T1000 (cell line): ENCODE measurements around the gene LMCD1.

Experiments
- DNase-seq: peaks from one replicate; lab custom pipeline; 2025; ENCODE audit warnings: mixed read lengths; lab: John Stamatoyannopoulos, UW

The LMCD1 gene

DNA sequence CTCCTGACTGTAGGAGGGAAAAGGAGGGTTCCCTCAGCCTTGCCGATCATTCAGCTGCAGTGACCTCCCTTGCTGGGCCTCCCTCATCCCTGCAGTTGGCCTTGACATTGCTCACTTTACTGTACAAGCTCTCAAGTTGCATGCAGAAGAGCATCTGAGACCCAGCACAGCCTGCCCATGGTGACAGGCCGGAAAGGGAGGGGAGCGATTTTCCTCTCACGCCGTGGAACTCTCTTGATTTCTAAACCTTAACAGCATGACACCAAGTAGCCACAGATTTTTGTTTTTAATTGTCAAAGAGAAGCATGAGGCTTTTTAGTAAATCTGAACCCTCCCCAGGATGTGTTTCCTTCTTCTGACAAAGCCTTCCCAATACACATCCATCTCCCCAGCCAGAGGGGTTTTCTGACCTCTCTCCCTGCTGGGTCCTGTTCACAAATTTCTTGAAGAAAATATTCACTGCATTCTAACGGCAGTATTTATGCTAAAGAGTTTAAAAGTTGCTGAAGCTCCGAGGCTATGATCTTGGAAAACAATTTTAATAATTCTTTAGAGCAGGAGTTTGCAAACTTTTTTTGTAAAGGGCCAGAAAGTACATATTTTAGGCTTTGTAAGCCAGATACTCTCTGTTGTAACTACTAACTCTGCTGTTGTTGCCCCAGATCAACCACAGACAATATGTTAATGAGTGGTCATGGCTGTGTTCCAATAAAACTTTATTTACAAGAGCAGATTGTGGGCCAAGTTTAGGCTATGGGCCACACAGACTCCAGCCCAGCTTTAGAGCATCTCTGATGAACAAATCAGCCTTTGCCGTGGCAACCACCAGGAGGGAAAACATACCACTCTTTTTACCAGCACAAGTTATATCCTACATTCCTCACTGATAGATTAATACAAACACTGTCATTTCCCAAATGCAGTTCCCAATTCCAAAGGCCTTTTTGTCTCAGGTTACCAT, 34.8 kb downstream of the LMCD1 start:
- no peak for DNase-seq

GRCh38 chr3:8537440-8537839, 35.8 kb downstream of the LMCD1 start:
- DNase-seq = no peak

DNA sequence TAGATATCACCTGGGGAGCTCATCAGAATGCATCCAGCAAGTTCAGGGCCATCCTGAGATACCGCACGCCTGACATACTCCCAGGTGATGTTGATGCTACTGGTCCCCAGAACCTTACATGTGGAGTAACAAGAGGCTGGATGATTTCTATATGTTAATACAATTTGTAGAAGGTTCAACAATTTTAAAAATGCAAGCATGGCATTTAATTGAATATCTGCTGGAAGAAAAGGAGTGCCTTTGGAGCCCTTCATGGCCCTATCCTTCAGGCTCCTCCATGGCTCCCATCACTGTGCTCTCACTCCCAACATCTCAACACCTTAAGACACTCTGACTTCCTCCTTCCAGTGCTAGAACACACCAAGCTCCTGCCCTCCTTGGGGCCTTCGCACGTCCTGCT, 36.6 kb downstream of the LMCD1 start:
- DNase-seq = no peak

GRCh38 chr3:8538913-8539312, 37.3 kb downstream of the LMCD1 start:
- DNase-seq = no peak

- DNase-seq = no peak
Observed at GRCh38 chr3:8539419-8539818, 37.8 kb downstream of the LMCD1 start.

DNA sequence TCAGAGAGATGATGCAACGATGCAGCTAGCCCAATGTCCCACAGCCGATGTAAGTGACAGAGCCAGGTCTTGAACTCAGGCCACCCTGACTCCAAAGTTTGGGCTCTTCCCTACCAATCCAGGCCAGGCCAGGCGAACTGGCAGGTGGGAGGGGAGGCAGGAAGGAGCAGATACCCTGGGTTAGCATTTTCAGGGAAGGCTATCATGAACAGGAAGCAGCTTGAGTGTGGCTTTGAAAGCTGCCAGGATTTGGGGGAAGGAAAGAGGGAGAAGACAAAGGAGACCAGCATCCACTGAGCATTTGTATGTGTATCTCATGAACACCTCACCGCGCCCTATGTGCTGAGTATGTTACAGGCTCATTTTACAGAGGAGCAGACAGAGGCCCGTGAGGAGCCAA, 38.8 kb downstream of the LMCD1 start:
- DNase-seq = no peak

GRCh38 chr3:8541486-8541885, 39.9 kb downstream of the LMCD1 start:
- no peak for DNase-seq

- DNase-seq = no peak
Observed at GRCh38 chr3:8542190-8543135, 40.8 kb downstream of the LMCD1 start.

GRCh38 chr3:8546609-8547008, 45.0 kb downstream of the LMCD1 start:
- DNase-seq = no peak

- DNase-seq = no peak
Observed at GRCh38 chr3:8548502-8549275, 47.1 kb downstream of the LMCD1 start.

DNA sequence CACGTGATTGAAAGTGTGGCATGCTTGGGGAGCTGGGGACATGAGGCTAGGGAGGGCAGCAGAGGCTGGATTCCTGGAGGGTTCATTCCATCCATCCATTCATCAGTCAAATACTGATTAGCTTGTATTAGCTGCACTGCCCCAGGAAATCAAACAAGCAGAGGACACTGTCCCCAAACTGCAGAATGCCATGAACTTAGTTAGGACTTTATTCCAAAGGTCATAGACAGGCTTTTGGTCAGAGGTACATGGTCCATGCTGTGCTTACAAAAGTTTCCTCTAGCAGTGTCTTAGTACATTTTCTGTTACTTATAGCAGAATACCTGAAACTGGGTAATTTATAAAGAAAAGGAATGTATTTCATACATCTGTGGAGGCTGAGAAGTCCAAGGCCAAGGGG, 47.7 kb downstream of the LMCD1 start:
- DNase-seq = no peak

- no peak for DNase-seq
Observed at GRCh38 chr3:8550611-8551010, 49.0 kb downstream of the LMCD1 start.

- no peak for DNase-seq
Observed at GRCh38 chr3:8552223-8552762, 50.7 kb downstream of the LMCD1 start.

DNA sequence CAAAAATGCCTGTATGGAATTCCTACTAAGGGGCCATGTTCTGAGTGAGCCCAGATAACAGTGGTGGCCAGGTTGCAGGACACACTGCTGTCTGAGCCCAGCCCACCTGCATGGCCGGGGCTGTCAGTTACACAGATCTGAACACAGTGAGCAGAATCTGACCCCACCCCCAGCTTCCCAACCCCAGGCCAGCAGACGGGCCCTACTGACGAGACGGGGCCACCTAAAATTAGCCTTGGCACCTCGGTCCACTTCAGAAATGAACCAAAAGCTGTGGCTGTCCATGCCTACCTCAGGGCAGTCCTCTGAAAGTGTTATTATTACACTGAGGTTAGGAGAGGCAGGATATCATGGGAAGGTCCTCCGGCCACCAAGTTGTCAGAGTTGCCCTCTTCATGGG, 51.8 kb downstream of the LMCD1 start:
- no peak for DNase-seq

DNA sequence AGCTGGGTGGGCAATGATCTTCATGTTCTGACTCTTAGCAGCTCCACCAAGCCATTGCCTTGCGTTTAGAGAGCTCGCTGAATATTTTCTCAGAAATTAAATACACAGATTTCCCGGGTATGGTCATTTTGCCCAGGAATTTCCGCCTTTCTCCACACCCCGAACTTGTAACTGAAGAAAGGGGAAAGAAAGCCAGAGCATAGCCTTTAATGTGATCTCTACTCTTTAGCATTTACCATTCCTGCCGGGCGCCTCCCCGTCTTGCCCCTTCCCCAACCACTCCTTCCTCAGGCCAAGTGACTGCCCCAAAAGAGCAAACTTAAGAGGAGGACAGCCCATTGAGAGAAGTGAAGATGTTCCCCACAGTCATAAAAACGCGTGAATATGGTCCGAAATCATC, 53.1 kb downstream of the LMCD1 start:
- no peak for DNase-seq

- DNase-seq = no peak
Observed at GRCh38 chr3:8555113-8555661, 53.6 kb downstream of the LMCD1 start.

DNA sequence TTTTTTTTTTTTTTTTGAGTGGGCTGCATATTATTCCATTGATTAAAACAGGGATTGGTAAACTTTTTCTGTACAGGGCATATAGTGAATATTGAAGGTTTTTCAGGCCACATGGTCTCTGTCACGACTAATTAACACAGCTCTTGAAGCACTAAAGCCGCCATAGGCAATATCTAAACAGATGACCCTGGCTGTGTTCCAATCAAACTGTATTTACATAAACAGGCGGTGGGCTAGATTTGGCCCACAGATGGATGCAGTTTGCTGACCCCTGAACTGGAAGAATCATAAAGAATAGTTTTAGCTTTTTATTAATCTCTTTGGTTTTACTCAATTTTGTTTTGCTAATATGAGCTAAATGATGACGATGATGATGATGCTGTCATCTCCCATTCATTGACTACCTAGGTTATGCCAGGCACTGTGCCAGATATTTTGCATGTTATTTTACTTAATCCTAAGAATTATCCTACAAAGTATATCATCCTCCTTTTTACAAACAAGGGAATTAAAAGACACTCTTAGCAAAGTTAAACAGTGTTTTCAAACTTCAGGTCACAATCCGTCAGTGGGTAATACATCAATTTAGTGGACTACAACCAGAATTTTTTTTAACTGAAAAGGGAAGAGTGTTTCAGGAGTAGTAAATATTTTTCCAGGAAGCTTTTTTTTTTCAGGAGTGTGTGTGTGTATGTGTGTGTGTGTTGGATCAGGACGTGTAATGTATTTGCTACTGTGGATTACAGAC, 54.3 kb downstream of the LMCD1 start:
- DNase-seq = no peak

DNA sequence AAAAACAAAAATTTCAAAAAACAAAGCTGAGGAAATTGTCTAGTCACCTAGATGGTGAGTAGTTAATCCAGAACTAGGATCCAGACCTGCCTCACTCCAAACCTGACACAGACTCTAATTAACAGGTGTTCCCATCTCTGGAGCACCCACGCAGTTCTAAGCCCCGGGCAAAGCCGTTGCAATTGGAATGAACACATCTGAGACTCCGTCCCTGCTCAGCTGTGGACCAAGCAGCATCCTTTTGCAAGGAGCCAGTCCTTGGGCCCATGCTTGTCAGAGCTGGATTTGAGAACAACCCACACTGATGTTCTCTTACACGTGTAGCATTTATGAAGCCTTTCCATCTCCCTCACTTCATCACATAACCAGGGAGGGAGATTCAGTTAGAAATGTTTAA, 54.8 kb downstream of the LMCD1 start:
- DNase-seq = no peak

- no peak for DNase-seq
Observed at GRCh38 chr3:8557298-8557697, 55.7 kb downstream of the LMCD1 start.

- no peak for DNase-seq
Observed at GRCh38 chr3:8558645-8559044, 57.0 kb downstream of the LMCD1 start.

DNA sequence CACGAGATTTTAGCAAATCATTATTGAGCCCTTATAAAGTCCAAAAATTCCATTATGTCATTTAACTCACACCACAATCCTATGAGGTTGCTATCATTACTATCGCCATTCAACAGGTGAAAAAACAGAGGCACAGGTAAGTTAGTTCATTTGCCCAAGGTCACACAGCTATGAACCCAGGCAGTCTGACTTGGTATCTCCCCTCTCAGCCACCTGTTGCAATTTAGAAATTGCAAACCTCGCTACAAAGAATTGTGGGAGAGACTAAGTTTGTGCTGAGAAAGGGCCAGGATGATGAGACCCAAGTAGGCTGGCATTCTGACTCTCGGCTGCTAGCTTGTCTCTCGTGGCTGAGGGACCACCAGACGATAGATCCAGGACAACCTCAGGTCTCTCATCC, 57.7 kb downstream of the LMCD1 start:
- no peak for DNase-seq
